Subcutaneous adipose tissue (tissue), 4 donors: Measurements from ENCODE around the gene TTC23. TPM values are rescaled to one million over a fixed set of nuclear protein-coding genes. Genes with fewer than 3 reads are reported as not detected.

Source experiments
- total RNA-seq, 4 donors: library from RNA; depleted of rRNA; stranded (reverse); fragments of >200 nt; gene quantifications; one replicate each; pipeline ENCODE4 v1.1.0, GENCODE V29; 2016
- TF ChIP-seq, protein P1 (sequence below): fragments of 450-650 bp; IDR thresholded peaks from one replicate; pipeline ENCODE4 v1.5.1; 2016; ENCODE audit warnings: low read depth, mild to moderate bottlenecking, control low read depth, antibody characterized with exemption, moderate library complexity

Gene TTC23
- total RNA-seq, 4 donors from 2014 or later = 19.6 to 24.0 (median 23.2) TPM

DNA sequence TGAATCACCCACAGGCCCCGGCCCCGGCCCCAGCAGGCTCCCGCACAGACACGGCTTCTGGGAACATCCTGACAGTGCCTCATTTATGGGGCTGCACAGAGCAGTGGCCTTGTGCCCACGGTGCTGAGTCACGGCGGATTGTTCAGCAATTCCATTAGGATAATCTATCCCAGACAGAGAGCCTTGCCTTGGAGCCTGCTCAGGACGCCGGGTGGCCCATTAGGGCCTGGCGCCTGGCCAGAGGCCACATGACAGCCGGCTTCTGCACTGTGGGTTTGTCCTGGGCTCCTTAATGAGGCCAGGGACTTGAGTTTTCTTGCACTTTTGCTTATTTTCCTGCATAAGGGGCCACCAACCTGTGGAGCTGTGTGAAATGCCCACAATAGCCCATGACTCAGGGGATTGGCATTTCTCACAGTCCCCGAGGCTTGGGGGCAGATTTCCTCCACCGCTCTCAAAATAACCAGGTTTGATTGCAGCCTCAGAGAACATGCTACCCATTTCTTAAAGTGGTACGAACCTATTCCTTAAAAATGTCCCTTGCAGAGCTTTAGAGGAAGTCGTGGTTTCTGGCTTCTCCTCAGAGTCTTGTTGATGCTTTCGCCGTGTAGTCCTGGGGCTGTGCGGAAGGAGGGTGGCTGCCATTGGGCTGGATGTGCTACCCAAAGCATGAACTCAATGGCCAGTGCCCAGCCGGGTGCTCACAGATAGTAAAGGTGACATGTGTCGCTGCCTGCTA, 125.5 kb downstream of the TTC23 start:
- TF ChIP-seq, protein P1, sequence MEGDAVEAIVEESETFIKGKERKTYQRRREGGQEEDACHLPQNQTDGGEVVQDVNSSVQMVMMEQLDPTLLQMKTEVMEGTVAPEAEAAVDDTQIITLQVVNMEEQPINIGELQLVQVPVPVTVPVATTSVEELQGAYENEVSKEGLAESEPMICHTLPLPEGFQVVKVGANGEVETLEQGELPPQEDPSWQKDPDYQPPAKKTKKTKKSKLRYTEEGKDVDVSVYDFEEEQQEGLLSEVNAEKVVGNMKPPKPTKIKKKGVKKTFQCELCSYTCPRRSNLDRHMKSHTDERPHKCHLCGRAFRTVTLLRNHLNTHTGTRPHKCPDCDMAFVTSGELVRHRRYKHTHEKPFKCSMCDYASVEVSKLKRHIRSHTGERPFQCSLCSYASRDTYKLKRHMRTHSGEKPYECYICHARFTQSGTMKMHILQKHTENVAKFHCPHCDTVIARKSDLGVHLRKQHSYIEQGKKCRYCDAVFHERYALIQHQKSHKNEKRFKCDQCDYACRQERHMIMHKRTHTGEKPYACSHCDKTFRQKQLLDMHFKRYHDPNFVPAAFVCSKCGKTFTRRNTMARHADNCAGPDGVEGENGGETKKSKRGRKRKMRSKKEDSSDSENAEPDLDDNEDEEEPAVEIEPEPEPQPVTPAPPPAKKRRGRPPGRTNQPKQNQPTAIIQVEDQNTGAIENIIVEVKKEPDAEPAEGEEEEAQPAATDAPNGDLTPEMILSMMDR = no peak

DNA sequence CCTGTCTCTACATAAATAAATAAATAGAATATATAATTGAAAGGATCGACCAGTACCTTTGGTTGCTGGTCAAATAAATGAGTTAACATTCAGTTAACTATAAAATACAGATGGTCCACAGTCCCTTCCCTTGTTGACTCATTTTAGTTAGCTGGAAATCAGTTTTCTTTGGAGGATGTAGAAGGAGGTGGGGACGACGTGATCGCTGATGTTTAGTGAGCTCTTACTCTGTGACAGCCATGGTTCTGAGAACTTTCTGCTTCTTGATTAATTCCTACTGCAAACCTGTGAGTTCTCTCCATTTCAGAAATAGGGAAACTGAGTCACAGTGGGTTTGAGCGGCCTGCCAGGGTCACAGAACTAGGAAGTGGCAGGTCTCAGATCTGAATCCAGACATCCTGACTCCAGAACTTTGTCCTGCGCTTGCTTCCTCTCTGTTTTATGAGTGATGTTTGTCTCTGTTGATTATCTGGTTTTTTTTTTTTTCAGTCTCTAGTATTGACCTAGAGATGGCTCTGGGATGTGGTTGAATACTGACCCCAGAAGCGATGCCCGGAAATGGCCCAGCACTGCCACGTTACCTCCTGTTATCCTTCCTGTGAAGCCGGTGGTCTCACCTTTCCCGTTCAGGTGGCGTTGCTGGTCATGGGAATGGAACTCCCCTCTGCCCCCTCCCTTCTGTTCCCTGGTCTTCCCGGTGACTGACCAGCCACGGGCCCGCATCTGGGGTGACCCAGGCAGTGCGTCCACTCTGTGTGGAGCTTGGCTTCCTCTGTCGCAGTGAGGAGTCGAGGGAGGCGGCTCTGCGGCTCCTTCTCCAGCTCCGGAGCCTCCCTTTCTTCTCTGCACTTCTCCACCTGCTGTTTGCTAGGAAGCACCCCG, 126.3 kb downstream of the TTC23 start:
- TF ChIP-seq, protein P1 = no peak

DNA sequence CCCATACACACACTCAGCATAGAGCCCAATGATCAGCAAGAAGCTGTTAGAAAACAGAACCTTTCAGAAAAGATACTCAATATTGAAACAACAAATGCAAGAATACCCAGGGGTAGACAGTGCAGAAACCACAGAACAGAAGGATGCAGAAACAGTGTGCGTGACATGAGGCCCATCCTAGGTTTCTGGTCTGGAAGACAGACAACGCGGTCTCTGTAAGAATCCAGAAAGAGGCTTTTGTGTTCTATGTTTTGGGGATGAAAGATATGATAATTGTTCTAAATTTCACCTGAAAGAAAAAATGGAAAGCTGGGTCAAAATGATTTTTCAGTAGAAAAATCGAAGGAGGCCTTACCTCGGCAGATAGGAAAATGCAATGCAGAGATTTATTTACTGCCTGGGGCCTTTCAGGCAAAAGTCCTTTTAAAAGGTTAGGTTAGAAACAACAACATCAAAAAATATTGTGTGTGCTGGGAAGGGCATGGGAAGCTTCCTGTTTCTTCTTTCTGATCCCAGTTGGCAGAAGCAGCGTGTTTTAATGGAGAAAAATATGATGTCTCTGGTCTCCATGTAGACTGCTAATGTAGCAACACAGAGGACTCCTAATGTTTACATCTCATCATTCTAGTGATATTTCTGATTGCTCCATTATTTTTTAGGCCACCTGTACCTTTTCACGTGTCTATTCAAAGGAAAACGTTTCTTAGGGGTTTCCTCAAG, 127.5 kb downstream of the TTC23 start:
- TF ChIP-seq, protein P1 = no peak

DNA sequence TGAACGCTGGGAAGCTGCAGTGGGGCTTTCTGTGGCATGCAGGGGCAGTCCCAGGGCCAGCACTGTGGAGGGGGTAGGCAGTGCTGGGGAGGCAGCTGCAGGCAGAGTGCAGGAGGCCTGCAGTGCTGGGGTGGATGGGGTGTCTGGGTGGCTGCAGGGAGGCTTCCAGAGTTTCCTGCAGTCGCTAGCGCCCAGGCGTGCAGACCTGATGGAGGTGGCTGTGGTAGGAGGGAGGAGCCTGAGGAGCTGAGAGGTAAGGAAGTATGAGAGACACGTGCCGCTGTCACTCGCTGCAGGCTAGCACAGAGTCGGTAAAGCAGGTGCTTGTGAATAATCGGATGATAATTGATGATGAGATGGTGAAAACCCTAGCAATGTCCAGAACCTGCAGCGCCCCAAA, 128.2 kb downstream of the TTC23 start:
- TF ChIP-seq, protein P1 = no peak

DNA sequence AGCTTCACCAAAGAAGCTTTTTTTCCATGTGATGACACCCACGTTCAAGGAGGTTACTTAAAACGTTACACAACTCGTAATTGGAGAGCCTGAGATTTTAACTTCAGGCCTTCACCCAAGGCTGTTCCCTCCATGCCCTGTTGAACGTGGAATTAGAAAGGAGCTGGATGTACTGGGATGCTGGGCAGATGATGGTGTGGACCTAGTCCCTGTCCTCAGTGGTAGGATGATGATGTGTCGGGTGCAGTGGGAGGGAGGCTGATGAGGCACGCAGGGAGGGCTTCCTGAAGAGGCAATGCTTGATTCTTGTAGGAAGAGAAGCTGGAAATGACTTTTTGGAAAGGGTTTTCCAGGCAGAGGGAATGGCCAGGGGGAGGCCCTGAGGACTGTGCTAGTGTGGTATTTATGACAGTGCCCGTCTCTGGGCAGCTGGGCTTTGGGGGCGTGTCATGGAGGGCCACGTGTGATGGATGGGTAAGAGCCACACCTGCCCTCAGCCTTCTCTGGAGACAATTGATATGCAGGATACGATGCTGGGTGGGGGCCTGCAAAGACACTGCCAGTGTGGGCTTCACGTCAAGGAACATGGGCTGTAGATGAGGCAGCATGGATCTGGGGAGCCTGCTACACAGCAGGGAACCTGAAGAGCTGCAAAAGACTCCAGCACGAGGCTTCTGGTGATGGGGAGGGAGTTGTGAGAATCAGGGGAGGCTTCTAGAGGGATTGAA, 129.2 kb downstream of the TTC23 start:
- TF ChIP-seq, protein P1 = no peak

DNA sequence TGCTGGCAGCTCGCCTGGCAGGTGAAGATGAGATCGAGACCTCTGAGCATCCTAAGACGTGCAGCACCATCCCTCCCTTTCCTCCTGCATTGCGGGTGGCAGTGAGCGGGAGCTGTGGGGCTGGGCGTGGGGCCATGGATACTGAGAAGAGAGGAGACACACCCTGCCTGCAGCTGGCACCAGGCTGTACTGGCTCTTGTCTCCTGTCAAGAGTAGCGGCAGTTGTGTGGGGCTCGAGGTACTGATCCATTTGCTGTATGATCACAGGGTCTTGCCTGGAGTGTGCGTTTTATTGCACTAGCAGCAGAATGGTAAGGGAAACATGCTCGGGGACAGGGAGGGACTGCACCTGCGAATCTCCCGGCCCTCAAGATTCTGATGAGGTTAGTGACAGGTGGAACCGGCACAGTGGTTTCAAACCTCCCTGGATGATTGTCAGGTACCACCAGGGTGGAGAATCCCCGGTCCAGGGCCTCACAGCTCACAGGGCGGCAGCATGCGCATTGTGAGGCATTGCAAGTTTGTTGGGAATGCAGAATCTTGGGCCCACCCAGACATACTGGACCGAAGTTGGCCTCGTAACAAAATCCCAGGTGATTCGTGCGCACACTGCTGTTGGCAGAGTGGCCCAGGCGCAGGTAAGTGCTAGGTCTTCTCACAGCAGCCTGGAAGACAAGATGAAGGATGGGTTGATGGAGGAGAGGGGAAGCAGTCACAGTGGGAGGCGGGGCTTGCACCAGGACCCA, 130.4 kb downstream of the TTC23 start:
- TF ChIP-seq, protein P1 = no peak
